NCI-H2081 (cell line): ENCODE results near the gene AFF2.
"Not testable (repeated sequence)": the region's sequence is repeated elsewhere in the genome, so short reads cannot be mapped to it uniquely, and the experiment has no call there.

ENCODE experiments used
- DNase-seq, 2 experiments: peaks; one replicate each; lab custom pipeline; 2025; lab: John Stamatoyannopoulos, UW

AFF2 gene

GRCh38 chrX:148856505-148856904, 356.1 kb downstream of the AFF2 start:
- no peak for DNase-seq

GRCh38 chrX:148865277-148866210, 365.1 kb downstream of the AFF2 start:
- DNase-seq = peak; percentile 21

- no peak for DNase-seq
Measured at GRCh38 chrX:148867596-148867995, 367.2 kb downstream of the AFF2 start.

- DNase-seq = no peak
Measured at GRCh38 chrX:148871422-148872160, 371.2 kb downstream of the AFF2 start.

GRCh38 chrX:148872161-148872535, 371.7 kb downstream of the AFF2 start:
- no peak for DNase-seq

- DNase-seq = no peak
Measured at GRCh38 chrX:148872881-148873280, 372.5 kb downstream of the AFF2 start.

GRCh38 chrX:148874636-148875246, 374.3 kb downstream of the AFF2 start:
- DNase-seq = no peak

GRCh38 chrX:148878371-148878770, 378.0 kb downstream of the AFF2 start:
- DNase-seq = no peak

GRCh38 chrX:148885203-148885602, 384.8 kb downstream of the AFF2 start:
- no peak for DNase-seq

GRCh38 chrX:148893395-148893794, 393.0 kb downstream of the AFF2 start:
- no peak for DNase-seq

- no peak for DNase-seq
Measured at GRCh38 chrX:148902581-148902980, 402.2 kb downstream of the AFF2 start.

- DNase-seq = no peak
Measured at GRCh38 chrX:148903176-148903575, 402.8 kb downstream of the AFF2 start.

GRCh38 chrX:148904421-148905111, 404.1 kb downstream of the AFF2 start:
- no peak for DNase-seq

GRCh38 chrX:148905400-148905799, 405.0 kb downstream of the AFF2 start:
- DNase-seq = no peak

- not testable (repeated sequence) for DNase-seq
Measured at GRCh38 chrX:148906628-148907027, 406.2 kb downstream of the AFF2 start.

GRCh38 chrX:148909758-148910157, 409.3 kb downstream of the AFF2 start:
- no peak for DNase-seq

GRCh38 chrX:148913971-148914370, 413.6 kb downstream of the AFF2 start:
- no peak for DNase-seq

GRCh38 chrX:148914783-148915182, 414.4 kb downstream of the AFF2 start:
- DNase-seq = no peak

- no peak for DNase-seq
Measured at GRCh38 chrX:148915474-148915873, 415.1 kb downstream of the AFF2 start.

GRCh38 chrX:148917441-148917840, 417.0 kb downstream of the AFF2 start:
- no peak for DNase-seq

- DNase-seq = no peak
Measured at GRCh38 chrX:148923631-148924030, 423.2 kb downstream of the AFF2 start.

GRCh38 chrX:148926371-148926770, 426.0 kb downstream of the AFF2 start:
- DNase-seq = no peak
